ENCODE results near the gene KLHL29. TPM values are rescaled to one million over a fixed set of nuclear protein-coding genes. Genes with fewer than 3 reads are reported as not detected.

Gene KLHL29
- total RNA-seq, 4 donors from 2014 or later = 2.2 to 3.3 (median 2.7) TPM

- no peak for DNase-seq
- Histone ChIP-seq H3K36me3 (no peaks in the 10 kb centered on the region), H3K4me3 (replicated peaks in 1 of 3) (no peak overlapping the region), H3K27ac (no peak overlapping the region), H3K4me1 (no peaks in the 10 kb centered on the region), H3K27me3 (no peaks in the 10 kb centered on the region), H3K9me3 (no peaks in the 10 kb centered on the region)
- intact Hi-C loops (cut with DNase I) = no loop called here
- TF ChIP-seq POLR2A (IDR thresholded peaks at IDR 0.05) = no peak
- TF ChIP-seq, protein P1, sequence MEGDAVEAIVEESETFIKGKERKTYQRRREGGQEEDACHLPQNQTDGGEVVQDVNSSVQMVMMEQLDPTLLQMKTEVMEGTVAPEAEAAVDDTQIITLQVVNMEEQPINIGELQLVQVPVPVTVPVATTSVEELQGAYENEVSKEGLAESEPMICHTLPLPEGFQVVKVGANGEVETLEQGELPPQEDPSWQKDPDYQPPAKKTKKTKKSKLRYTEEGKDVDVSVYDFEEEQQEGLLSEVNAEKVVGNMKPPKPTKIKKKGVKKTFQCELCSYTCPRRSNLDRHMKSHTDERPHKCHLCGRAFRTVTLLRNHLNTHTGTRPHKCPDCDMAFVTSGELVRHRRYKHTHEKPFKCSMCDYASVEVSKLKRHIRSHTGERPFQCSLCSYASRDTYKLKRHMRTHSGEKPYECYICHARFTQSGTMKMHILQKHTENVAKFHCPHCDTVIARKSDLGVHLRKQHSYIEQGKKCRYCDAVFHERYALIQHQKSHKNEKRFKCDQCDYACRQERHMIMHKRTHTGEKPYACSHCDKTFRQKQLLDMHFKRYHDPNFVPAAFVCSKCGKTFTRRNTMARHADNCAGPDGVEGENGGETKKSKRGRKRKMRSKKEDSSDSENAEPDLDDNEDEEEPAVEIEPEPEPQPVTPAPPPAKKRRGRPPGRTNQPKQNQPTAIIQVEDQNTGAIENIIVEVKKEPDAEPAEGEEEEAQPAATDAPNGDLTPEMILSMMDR (IDR thresholded peaks at IDR 0.05) = no peak
- 81 to 86% methylated on average over 19 of the region's 19 CpGs for WGBS, 2 donors
These were observed 104.7 kb downstream of the KLHL29 start for GRCh38 chr2:23489471-23490322.

DNA sequence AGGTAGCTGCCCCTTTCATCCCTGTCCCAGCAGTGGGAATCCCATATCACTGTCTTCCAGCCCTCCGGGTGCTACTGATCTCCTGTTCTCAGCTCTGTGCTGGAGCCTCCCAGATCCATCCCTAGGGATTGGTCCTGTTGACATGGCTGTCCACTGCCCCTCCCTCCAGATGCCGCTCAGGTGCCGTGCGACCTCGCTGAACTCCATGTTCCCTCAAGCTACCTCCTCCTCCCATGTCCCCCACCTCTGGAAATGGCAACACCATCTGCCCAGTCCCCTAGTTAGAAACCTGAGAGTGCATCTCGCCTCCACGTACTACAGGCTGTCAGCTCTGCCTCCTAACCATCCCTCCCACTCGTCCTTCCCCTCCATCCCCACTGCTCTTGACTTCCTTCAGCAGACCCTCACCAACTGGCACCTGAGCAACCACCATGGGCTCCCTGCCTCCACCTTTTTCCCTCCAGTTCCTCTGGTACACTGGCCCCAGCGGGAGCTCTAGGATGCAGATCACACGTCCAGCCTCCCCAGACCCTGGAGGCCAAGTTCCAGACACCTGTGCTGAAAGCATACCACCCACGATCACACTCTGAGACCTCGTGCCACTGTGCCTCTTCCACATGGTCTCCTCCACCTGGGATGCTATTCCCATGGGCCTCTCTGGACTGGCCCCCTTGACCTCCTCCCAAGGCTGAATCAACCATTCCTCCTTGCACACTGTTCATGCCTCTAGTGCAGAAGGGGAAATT, 106.8 kb downstream of the KLHL29 start:
- no peak overlapping the region for H3K4me3 ChIP-seq (replicated peaks in 1 of 3)
- TF ChIP-seq POLR2A (IDR thresholded peaks at IDR 0.05) = no peak
- TF ChIP-seq, protein P1 (IDR thresholded peaks at IDR 0.05) = no peak
- WGBS, 2 donors = 92 to 93% methylated on average over 12 of the region's 12 CpGs
- no peaks in the 10 kb centered on the region for H3K36me3 ChIP-seq
- H3K27ac ChIP-seq = no peak overlapping the region
- no peaks in the 10 kb centered on the region for H3K4me1 ChIP-seq
- intact Hi-C loops (cut with DNase I) = no loop called here
- no peaks in the 10 kb centered on the region for H3K27me3 ChIP-seq
- no peaks in the 10 kb centered on the region for H3K9me3 ChIP-seq
- no peak for DNase-seq

- Histone ChIP-seq H3K4me3 (replicated peaks in 1 of 3) (no peak overlapping the region), H3K27me3 (no peaks in the 10 kb centered on the region), H3K27ac (no peak overlapping the region), H3K36me3 (no peaks in the 10 kb centered on the region), H3K9me3 (no peaks in the 10 kb centered on the region), H3K4me1 (no peaks in the 10 kb centered on the region)
- TF ChIP-seq, protein P1 (IDR thresholded peaks at IDR 0.05) = no peak
- TF ChIP-seq POLR2A (IDR thresholded peaks at IDR 0.05) = no peak
- WGBS, 2 donors = 80 to 90% methylated on average over 5 of the region's 5 CpGs
- DNase-seq = no peak
- intact Hi-C loops (cut with DNase I) = no loop called here
These were observed 107.3 kb downstream of the KLHL29 start for GRCh38 chr2:23492337-23492675.

DNA sequence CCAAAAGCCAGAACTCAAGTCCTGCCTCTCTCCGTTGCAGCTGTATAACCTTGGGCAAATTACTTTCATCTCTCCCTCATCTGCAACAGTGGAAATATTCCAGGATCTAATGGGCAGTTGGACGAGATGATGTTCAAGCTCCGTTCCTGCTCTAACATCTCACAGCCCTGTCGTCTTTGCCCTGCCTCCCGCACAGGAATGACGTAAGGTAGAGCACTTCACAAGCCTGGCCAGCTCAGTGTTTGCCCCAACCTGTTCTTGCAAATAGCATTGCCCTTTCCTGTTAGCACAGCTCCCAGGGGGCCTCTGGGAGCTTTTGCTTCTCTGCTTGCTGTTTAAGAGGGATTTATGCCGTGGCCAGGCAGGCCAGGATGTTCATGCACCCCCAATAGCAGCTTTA, 107.9 kb downstream of the KLHL29 start:
- DNase-seq = no peak
- intact Hi-C loops (cut with DNase I) = no loop called here
- Histone ChIP-seq H3K36me3 (no peaks in the 10 kb centered on the region), H3K4me1 (no peaks in the 10 kb centered on the region), H3K27me3 (no peaks in the 10 kb centered on the region), H3K9me3 (no peaks in the 10 kb centered on the region), H3K4me3 (replicated peaks in 1 of 3) (no peak overlapping the region), H3K27ac (no peak overlapping the region)
- 57 to 65% methylated on average over 7 of the region's 7 CpGs for WGBS, 2 donors
- TF ChIP-seq POLR2A (IDR thresholded peaks at IDR 0.05) = no peak
- TF ChIP-seq, protein P1 (IDR thresholded peaks at IDR 0.05) = no peak

GRCh38 chr2:23493846-23494245, 108.9 kb downstream of the KLHL29 start:
- intact Hi-C loops (cut with DNase I) = no loop called here
- WGBS, 2 donors = 88% methylated on average over 4 of the region's 4 CpGs
- TF ChIP-seq POLR2A (IDR thresholded peaks at IDR 0.05) = no peak
- TF ChIP-seq, protein P1 (IDR thresholded peaks at IDR 0.05) = no peak
- H3K4me3 ChIP-seq (replicated peaks in 1 of 3) = no peak overlapping the region
- DNase-seq = no peak
- no peaks in the 10 kb centered on the region for H3K27me3 ChIP-seq
- H3K4me1 ChIP-seq = peaks cover 0 to 4% of the 10 kb centered on the region in 2 donors
- no peak overlapping the region for H3K27ac ChIP-seq
- no peaks in the 10 kb centered on the region for H3K9me3 ChIP-seq
- no peaks in the 10 kb centered on the region for H3K36me3 ChIP-seq

All from thyroid gland (tissue), 4 donors.